ENCODE results near the gene CASP10. TPM values are rescaled to one million over a fixed set of nuclear protein-coding genes. Genes with fewer than 3 reads are reported as not detected.

Gene CASP10
- total and polyA plus RNA-seq, 3 experiments from 2014 or later = 6.7 to 8.1 (median 7.3) TPM

- no peak for DNase-seq
- H3K36me3 Mint-ChIP-seq = peaks cover 13 to 63% (median 29%) of the 10 kb centered on the region in 3 donors
- ChIA-PET POLR2A (interaction anchor here (0.6 to 2.1 kb wide), 2 partner anchors 11 to 81 kb away, joined by 3 to 10 read pairs; no protein-coding TSS in a partner anchor), CTCF (interaction anchor here (0.9 to 18.6 kb wide), 5 partner anchors 8 to 31 kb away, joined by 3 to 185 read pairs (median 7); no protein-coding TSS in a partner anchor)
- H3K9me3 ChIP-seq (ENCODE audit: low read length) = no peaks in the 10 kb centered on the region
- peak overlapping the region; percentile 83 to 95 (median 88) for H3K27ac Mint-ChIP-seq
- no peaks in the 10 kb centered on the region for H3K27me3 ChIP-seq (ENCODE audit: insufficient read depth, low read length, poor library complexity, severe bottlenecking)
- peak overlapping the region; percentile 33 for H3K4me3 ChIP-seq (ENCODE audit: low read length)
- peaks cover 72 to 75% (median 73%) of the 10 kb centered on the region in 3 donors for H3K4me1 Mint-ChIP-seq
- peak overlapping the region; percentile 79 to 94 (median 92) for H3K4me3 Mint-ChIP-seq
- H3K36me3 ChIP-seq (ENCODE audit: insufficient read depth, low read length) = peaks cover 28% of the 10 kb centered on the region
- H3K27ac ChIP-seq (ENCODE audit: low read depth, low read length) = peak overlapping the region; percentile 38
- H3K4me1 ChIP-seq (ENCODE audit: insufficient read depth, low read length) = peaks cover 72% of the 10 kb centered on the region
- no peaks in the 10 kb centered on the region for H3K9me3 Mint-ChIP-seq
- no peaks in the 10 kb centered on the region for H3K27me3 Mint-ChIP-seq
These were observed 81.7 kb downstream of the CASP10 start for GRCh38 chr2:201264472-201265173.

GRCh38 chr2:201266629-201267028 lies 83.7 kb downstream of the CASP10 start:
- CTCF ChIA-PET = interaction anchor here (1.4 to 18.6 kb wide), 4 partner anchors 13 to 97 kb away, joined by 4 to 185 read pairs (median 9); no protein-coding TSS in a partner anchor
- peaks cover 81% of the 10 kb centered on the region for H3K4me1 ChIP-seq (ENCODE audit: insufficient read depth, low read length)

GRCh38 chr2:201267278-201268030 lies 84.5 kb downstream of the CASP10 start:
- Mint-ChIP-seq H3K4me1 (peaks cover 89 to 95% (median 94%) of the 10 kb centered on the region in 3 donors), H3K27me3 (no peaks in the 10 kb centered on the region), H3K9me3 (no peaks in the 10 kb centered on the region), H3K36me3 (peaks cover 4 to 75% (median 40%) of the 10 kb centered on the region in 3 donors), H3K4me3 (peak overlapping the region; percentile 69 to 93 (median 87)), H3K27ac (peak overlapping the region; percentile 59 to 91 (median 88))
- Histone ChIP-seq H3K4me3 (ENCODE audit: low read length) (no peak overlapping the region), H3K27me3 (ENCODE audit: insufficient read depth, low read length, poor library complexity, severe bottlenecking) (no peaks in the 10 kb centered on the region), H3K27ac (ENCODE audit: low read depth, low read length) (peak overlapping the region; percentile 17), H3K4me1 (ENCODE audit: insufficient read depth, low read length) (peaks cover 89% of the 10 kb centered on the region), H3K36me3 (ENCODE audit: insufficient read depth, low read length) (peaks cover 49% of the 10 kb centered on the region), H3K9me3 (ENCODE audit: low read length) (no peaks in the 10 kb centered on the region)
- DNase-seq = no peak
- ChIA-PET CTCF (interaction anchor here (1.0 to 18.6 kb wide), 6 partner anchors 11 to 97 kb away, joined by 4 to 185 read pairs (median 8); no protein-coding TSS in a partner anchor), POLR2A (interaction anchor here (1.3 kb wide), 1 partner anchor 17 kb away, joined by 3 read pairs; no protein-coding TSS in a partner anchor)

More at GRCh38 chr2:201266629-201267028, 83.7 kb downstream of the CASP10 start:
- no peak for DNase-seq
- H3K27me3 ChIP-seq (ENCODE audit: insufficient read depth, low read length, poor library complexity, severe bottlenecking) = no peaks in the 10 kb centered on the region
- Mint-ChIP-seq H3K4me3 (peak overlapping the region; percentile 69 to 93 (median 88)), H3K36me3 (peaks cover 4 to 71% (median 37%) of the 10 kb centered on the region in 3 donors), H3K4me1 (peaks cover 84 to 87% (median 86%) of the 10 kb centered on the region in 3 donors), H3K27me3 (no peaks in the 10 kb centered on the region), H3K27ac (peak overlapping the region; percentile 59 to 95 (median 88)), H3K9me3 (no peaks in the 10 kb centered on the region)
- H3K4me3 ChIP-seq (ENCODE audit: low read length) = no peak overlapping the region
- peak overlapping the region; percentile 17 for H3K27ac ChIP-seq (ENCODE audit: low read depth, low read length)
- no peaks in the 10 kb centered on the region for H3K9me3 ChIP-seq (ENCODE audit: low read length)
- H3K36me3 ChIP-seq (ENCODE audit: insufficient read depth, low read length) = peaks cover 41% of the 10 kb centered on the region
- POLR2A ChIA-PET = interaction anchor here (1.7 kb wide), 1 partner anchor 11 kb away, joined by 4 read pairs; no protein-coding TSS in a partner anchor

GRCh38 chr2:201269764-201270163 lies 86.8 kb downstream of the CASP10 start:
- H3K4me1 ChIP-seq (ENCODE audit: insufficient read depth, low read length) = peaks cover 78% of the 10 kb centered on the region
- no peak for DNase-seq
- H3K9me3 ChIP-seq (ENCODE audit: low read length) = no peaks in the 10 kb centered on the region
- H3K27me3 ChIP-seq (ENCODE audit: insufficient read depth, low read length, poor library complexity, severe bottlenecking) = no peaks in the 10 kb centered on the region
- H3K4me3 Mint-ChIP-seq = peak overlapping the region in 2 of 7 donors; percentile 5 to 38
- POLR2A ChIA-PET = interaction anchor here (1.0 to 1.6 kb wide), 3 partner anchors 9 to 23 kb away, joined by 3 to 5 read pairs (median 3); partner anchors contain the start of gene CASP8
- peaks cover 68% of the 10 kb centered on the region for H3K36me3 ChIP-seq (ENCODE audit: insufficient read depth, low read length)
- peaks cover 4 to 89% (median 44%) of the 10 kb centered on the region in 3 donors for H3K36me3 Mint-ChIP-seq
- peak overlapping the region; percentile 38 to 90 (median 79) for H3K27ac Mint-ChIP-seq
- no peak overlapping the region for H3K4me3 ChIP-seq (ENCODE audit: low read length)
- H3K4me1 Mint-ChIP-seq = peaks cover 85 to 94% (median 92%) of the 10 kb centered on the region in 3 donors
- H3K27ac ChIP-seq (ENCODE audit: low read depth, low read length) = no peak overlapping the region
- CTCF ChIA-PET = interaction anchor here (0.8 to 18.6 kb wide), 6 partner anchors 9 to 36 kb away, joined by 3 to 185 read pairs (median 7); partner anchors contain the start of gene CASP8
- no peaks in the 10 kb centered on the region for H3K9me3 Mint-ChIP-seq
- no peaks in the 10 kb centered on the region for H3K27me3 Mint-ChIP-seq

DNA sequence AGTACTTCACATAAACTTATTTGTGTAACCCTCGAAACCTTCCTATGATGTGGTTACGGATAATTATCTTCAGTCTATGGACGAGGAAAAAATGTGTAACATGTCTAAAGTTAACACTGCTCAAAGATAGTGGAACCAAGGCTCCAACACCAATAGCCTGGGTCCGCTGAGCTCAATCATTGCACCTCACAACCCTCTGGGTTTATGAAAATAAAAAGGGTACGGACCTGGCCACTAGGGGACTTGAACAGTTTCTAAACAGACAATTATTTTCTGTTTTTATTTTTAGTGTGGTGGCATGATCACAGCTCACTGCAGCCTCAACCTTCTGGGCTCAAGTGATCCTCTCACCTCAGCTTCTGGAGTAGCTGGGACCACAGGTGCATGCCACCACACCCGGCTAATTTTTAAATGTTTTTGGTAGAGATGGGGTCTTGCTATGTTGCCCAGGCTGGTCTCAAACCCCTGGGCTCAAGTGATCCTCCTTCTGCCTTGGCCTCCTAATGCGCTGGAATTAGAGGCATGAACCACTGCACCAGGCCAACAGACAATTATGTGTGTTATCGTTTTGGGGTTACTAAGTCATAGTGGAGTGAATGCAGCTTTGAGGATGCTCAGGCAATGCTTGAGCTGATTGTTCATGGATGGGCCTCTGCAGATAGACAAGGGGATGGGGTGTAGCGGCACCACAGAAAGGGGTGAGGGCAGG lies 87.5 kb downstream of the CASP10 start:
- Histone ChIP-seq H3K36me3 (ENCODE audit: insufficient read depth, low read length) (peaks cover 74% of the 10 kb centered on the region), H3K4me1 (ENCODE audit: insufficient read depth, low read length) (peaks cover 71% of the 10 kb centered on the region), H3K27ac (ENCODE audit: low read depth, low read length) (no peak overlapping the region), H3K27me3 (ENCODE audit: insufficient read depth, low read length, poor library complexity, severe bottlenecking) (no peaks in the 10 kb centered on the region), H3K9me3 (ENCODE audit: low read length) (no peaks in the 10 kb centered on the region), H3K4me3 (ENCODE audit: low read length) (no peak overlapping the region)
- H3K9me3 Mint-ChIP-seq = no peaks in the 10 kb centered on the region
- peaks cover 4 to 92% (median 48%) of the 10 kb centered on the region in 3 donors for H3K36me3 Mint-ChIP-seq
- H3K27me3 Mint-ChIP-seq = no peaks in the 10 kb centered on the region
- H3K27ac Mint-ChIP-seq = peak overlapping the region; percentile 42 to 92 (median 85)
- peaks cover 86 to 94% (median 92%) of the 10 kb centered on the region in 3 donors for H3K4me1 Mint-ChIP-seq
- DNase-seq = no peak
- ChIA-PET POLR2A (interaction anchor here (1.0 to 1.6 kb wide), 3 partner anchors 10 to 23 kb away, joined by 3 to 5 read pairs (median 3); partner anchors contain the start of gene CASP8), CTCF (interaction anchor here (0.8 to 18.6 kb wide), 5 partner anchors 10 to 37 kb away, joined by 3 to 185 read pairs (median 7); partner anchors contain the start of gene CASP8)
- peak overlapping the region in 6 of 7 donors; percentile 40 to 76 (median 54) for H3K4me3 Mint-ChIP-seq

- POLR2A ChIA-PET = interaction anchor here (0.6 kb wide), 1 partner anchor 160 kb away, joined by 5 read pairs; no protein-coding TSS in a partner anchor
- Histone ChIP-seq H3K27ac (ENCODE audit: low read depth, low read length) (no peak overlapping the region), H3K9me3 (ENCODE audit: low read length) (no peaks in the 10 kb centered on the region), H3K36me3 (ENCODE audit: insufficient read depth, low read length) (peaks cover 83% of the 10 kb centered on the region), H3K4me3 (ENCODE audit: low read length) (no peak overlapping the region), H3K27me3 (ENCODE audit: insufficient read depth, low read length, poor library complexity, severe bottlenecking) (no peaks in the 10 kb centered on the region), H3K4me1 (ENCODE audit: insufficient read depth, low read length) (peaks cover 58% of the 10 kb centered on the region)
- Mint-ChIP-seq H3K27me3 (no peaks in the 10 kb centered on the region), H3K9me3 (no peaks in the 10 kb centered on the region), H3K27ac (peak overlapping the region; percentile 71 to 97 (median 90)), H3K4me1 (peaks cover 75 to 92% (median 90%) of the 10 kb centered on the region in 3 donors), H3K4me3 (peak overlapping the region; percentile 1 to 56 (median 33)), H3K36me3 (peaks cover 4 to 93% (median 42%) of the 10 kb centered on the region in 3 donors)
- DNase-seq = no peak
- CTCF ChIA-PET = no interaction called here
These were observed 89.0 kb downstream of the CASP10 start for GRCh38 chr2:201271917-201272316.

All from CD8-positive, alpha-beta memory T cell (primary cell).